DMS79 (cell line): ENCODE data around the gene PIWIL4.

Experiments
- DNase-seq: peaks from one replicate; lab custom pipeline; 2025; lab: John Stamatoyannopoulos, UW

The PIWIL4 gene

DNA sequence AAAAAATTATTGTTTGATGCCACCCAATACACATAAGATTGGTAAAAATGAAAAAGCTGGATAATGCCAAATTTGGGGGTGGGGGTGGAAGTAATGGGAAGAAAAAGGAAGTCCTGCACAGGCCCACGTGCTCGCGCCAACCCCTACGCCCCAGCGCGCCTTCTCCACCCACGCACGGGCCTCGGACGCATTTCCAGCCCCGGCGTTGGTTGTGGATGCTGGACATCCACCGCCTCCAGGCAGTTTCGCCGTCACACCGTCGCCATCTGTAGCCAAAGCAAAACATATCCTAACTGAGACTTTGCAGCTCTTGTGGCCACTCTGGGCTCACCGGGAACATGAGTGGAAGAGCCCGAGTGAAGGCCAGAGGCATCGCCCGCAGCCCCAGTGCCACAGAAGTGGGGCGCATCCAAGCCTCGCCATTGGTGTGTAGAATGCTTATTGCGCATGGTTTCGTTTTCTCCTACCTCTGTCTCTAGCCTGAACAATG lies at the start of gene PIWIL4:
PIWIL4 (plus strand) TSS at position 188 of the 490 bp plus-strand sequence; CDS start at position 339, 151 bp downstream.
- no peak for DNase-seq

DNA sequence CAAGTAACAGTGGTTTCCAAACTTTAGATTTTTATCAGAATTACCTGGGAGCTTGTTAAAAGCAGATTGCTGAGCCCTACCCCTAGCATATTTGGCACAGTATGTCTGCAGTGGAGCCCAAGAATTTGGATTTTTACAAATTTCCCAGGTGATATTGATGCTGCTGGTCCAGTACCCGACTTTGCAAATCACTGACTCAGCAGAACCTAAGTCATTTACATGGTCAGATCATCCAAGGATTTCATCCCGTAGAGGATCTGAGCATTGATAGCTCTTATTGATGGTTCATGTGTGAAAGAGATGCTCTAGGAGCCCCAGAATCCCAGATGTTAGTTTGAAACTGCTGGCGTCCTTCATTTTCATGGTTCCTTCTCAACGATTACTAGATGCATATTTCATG lies 48.9 kb upstream of the PIWIL4 start:
- DNase-seq, result no peak

DNA sequence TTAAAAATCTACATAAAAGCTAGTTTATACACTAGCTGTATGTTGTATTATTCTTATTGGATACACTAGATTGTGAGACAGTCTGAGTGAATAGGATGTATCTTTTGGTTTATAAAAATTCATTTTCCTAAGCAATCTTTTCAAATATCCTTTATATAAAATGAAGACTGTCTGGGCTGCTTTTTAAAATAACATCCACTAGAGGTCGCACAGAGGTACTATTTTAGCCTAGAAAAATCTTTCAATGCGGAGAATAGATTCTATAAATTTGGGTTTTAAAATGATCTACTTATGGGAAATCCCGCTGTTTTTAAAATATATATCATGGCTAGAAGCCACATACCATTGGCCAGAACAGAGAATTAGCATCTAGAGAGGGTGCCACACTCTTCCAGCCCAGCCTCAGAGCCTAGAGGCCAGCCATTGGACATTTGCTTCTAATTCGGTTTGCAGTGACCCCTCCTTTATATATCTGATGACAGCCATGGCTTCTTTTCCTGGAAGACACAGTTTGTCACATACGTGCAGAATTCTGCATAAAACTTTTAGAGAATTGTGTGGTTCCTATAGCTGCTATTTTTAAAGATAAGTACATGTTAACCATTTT lies 47.6 kb upstream of the PIWIL4 start:
- no peak for DNase-seq

DNA sequence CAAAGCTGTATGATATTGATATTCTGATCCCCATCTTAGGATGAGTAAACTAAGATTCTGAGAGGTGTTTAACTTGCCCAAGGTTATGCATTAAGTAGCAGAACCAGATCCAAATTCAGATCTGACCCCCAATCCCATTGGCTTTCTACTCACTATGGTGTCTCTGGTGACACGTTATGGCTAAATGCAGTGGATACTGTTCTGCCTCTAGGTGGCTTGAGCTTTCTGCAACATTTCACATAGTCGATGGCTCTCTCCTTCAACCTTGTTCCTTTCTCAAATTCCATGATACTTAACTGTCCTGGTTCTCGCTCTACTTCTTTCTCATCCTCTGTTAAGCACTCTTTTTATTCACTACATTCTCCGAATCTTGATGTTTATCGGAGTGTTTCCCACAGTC lies 45.5 kb upstream of the PIWIL4 start:
- no peak for DNase-seq

DNA sequence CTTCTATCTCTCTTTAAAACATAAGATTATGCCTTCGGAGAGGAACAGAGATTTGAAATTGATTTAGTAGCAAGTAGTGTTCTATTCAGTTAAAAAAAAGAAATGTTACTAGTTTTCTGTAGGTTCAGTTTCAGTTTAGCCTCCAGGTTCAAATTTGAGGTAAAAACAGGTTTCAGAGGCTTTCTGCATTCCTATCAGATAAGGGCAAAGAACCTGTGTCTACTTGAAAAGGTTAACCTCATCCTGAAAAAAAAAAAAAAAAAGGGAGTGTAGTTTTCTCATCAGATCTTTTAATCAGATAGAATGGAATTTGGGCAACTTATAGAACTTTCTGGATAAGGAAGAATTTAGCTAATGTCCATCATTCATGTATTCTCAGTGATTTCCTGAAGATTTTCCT lies 42.8 kb upstream of the PIWIL4 start:
- DNase-seq, result no peak

DNA sequence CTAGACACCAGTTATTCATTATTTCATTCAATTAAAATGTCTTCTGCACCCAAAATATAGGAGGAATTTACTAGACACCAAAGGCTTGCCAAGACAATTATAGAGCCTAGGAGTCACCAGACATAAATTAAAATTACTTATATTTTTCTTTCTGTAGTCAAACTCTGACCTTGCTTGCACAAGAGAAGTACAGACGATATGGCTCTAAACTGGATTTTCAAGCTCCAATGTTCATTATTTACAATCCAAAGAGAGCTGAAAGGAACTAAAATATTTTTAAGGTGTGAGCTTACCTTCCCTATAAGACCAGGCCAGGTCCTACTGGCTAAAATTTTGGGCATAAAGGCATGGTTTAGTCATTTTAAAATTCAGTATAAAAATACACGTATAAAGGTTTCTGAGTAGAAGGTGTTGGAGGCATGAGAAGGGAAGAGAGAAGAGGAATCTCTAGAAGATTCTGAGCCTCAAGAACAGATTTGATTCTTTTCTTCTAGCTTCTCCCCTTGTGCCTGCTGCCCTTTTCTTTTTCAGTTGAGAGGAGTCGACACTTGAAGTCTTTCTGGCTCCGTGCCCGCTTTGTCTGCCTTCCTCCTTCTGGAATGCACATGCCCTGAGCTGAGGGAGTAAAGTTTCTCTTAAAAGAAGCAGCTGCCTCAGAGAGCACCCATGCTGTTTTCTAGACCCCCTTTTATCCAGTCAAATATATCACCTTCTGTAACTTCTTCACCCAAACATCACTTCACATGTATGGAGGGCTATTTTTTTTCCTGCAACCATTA lies 41.4 kb upstream of the PIWIL4 start:
- DNase-seq, result peak; percentile 85

DNA sequence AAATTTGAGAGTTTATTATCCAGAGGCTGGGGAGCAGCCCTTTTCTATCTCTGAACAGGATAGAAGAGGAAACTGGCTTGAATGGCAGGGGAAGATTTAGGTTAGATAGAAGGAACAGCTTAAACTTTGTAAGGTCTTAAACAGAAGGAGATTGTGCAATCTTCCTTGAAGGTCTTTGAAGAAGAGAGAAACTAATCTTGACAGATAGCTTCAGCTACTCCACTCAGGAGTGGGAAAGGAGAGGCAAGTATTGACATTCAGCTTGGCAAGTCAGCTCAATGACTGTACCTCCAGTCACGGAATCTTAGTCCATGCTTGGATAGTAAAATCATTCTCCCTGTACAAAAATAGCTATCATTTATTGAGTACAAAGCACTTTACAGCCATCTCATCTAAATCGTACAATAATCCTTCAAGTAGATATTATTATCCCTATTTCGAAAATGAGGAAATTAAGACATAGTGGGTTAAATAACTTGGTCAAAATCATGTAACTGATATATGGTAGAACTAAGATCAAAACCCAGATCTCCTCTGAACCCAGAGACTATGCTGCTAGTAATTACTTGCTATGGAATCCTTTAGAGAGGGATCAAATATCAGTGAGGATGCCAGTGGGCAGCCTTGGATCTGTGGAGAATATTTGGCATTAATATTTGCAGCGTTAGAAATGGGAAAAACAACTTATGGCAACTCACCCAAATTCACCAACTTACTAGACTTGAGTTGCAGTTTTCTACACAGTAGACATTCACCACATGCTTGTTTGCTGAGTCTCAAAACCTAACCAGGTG lies 40.3 kb upstream of the PIWIL4 start:
- no peak for DNase-seq

DNA sequence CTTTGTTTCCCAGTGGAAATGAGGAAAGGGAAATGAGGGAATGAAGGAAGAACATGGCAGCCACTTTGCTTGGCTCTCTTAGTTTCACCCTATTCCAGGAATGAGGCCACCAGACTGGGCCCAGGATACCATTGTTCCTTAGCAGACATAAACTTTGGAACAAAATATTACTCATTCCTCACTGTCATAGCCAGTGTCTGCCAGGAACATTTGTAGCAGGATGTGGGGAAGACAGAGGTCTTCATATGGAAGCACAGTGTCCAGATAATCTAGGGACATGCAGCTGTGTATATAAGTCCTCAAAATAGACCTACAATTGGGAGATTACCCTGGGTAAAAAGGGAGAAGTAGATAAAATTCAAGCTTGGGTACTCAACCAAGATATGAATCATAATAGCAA lies 38.6 kb upstream of the PIWIL4 start:
- DNase-seq, result no peak

DNA sequence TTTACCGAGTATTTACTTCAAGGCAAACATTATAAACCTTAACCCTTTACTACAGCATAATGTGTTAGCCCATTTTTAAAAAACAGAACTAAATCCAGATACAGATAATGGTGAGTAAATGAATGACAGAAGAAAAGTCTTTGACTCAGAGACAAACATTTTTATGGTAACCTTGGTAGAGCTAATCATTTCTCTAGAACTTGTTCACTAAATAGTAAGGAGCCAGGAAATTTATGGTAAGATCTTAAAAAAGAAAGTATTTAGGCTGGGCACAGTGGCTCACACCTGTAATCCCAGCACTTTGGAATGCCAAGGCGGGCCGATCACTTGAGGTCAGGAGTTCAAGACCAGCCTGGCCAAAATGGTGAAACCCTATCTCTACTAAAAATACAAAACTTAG lies 35.0 kb upstream of the PIWIL4 start:
- DNase-seq, result no peak

DNA sequence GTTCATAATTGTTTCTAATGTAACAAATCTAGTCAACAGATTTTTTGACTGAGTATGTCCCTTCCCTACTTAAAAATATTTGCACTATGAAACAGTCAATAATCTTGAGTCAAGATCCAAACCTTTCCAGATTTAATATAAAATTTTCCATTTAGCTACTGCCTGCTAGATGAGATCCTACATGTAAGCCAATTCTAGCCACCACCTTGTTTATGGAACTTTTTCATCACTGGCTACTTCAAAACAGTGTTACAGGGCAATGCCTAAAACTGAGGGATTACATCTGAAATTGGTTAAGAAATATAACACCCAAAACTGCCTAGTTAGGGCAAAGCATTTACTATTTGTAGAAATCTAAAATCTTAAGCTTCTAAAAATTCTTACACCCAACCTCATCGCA lies 34.0 kb upstream of the PIWIL4 start:
- no peak for DNase-seq

DNA sequence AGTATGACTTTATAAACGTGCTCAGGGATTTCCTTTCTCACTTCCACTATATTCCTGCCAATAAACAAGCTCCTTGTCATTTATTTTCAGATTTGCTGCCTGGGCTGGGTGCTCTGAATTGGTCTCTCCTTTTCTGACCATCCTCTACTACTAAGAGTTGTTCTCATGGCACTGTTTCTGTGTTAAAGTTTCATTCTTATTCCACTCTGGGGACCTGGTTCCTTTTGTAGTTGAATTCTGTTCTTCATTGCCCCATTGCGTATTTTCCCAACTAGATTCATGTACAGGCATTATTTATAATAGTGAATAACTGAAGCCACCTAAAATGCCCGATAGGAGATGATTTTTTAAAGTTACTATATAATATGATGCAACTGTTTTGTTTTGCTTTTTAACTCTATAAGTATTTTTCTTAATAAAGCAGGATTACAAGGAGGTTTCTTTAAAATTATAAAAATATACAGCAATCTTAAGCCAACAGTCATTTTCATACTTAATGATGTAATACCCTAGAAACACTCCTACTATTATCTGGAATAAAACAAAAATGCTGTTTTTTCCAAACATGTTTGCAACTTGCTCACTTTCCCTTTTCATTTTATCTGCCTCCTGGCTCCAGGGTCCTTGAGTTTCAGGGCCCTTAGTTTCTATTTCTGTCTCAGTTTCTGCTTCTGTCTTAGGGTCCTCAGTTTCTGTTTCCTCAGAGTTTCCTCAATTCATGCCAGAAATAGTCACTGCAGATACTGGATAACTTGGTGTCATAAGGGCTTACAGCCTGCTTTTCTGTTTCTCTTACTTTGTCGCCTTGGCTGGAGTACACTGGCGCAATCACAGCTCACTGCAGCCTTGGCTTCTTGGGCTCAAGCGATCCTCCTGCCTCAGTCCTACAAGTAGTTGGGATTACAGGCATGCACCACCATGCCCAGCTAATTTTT lies 33.2 kb upstream of the PIWIL4 start:
- DNase-seq, result no peak

DNA sequence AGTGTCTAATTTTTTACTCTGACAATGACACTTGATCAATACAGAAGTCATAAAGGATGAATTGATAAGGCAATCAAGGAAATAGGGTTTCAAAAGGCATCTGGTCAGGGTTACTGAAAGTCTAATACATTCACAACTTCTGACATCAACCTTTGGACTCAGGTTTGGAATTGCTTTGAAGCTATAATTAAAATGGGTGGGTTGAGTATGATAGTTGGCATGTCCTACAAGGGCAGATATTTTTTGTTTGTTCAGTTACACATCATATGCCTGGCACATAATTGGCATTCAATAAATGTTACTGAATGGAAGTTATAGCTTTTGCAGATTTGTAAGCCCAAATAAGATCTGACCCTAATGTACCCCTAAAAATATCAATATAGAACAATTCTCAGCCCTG lies 30.8 kb upstream of the PIWIL4 start:
- no peak for DNase-seq

DNA sequence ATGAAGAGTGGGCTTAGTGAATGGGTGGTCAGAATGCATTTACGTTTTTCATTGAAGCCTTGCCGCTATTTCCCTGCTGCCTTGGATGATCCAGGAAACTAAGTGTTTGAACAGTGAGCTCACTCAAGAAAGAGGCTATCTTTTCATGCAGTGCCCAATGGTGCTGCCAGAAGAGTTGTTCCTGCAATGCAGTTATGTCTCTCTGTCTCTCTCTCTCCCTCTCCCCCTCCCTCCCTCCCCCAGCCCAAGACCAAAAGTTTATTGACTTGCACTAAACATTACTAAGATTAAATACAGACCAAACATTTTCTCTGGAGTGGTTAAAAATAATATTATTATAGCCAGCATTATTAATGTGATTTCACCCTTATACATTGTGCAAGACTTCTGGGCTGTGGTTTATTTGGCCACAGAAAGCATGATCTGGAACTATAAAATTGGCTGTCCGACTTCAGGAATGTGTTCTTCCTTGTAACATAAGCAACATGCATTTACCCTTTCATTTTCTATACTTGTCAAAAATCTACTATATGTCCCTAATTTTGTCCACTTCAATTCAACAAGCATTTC lies 30.1 kb upstream of the PIWIL4 start:
- no peak for DNase-seq

DNA sequence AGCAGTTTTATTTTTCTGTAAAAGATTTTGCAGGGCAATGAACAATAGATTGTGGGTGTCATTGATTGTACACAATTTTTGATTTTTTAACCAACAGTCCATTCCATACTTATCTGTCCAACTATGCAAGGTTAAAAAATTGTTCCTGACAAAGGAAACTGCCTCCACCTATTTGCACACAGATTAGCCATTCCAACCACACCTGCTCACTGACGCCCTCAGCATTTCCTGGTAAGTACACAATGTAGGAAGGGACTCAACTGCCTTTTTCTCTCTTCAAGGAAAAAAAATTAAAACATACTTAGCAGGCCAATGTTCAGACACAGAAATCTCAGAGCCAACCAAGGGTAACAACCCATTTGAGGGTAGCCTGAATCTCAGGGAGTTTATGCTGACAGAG lies 27.7 kb upstream of the PIWIL4 start:
- DNase-seq, result no peak

DNA sequence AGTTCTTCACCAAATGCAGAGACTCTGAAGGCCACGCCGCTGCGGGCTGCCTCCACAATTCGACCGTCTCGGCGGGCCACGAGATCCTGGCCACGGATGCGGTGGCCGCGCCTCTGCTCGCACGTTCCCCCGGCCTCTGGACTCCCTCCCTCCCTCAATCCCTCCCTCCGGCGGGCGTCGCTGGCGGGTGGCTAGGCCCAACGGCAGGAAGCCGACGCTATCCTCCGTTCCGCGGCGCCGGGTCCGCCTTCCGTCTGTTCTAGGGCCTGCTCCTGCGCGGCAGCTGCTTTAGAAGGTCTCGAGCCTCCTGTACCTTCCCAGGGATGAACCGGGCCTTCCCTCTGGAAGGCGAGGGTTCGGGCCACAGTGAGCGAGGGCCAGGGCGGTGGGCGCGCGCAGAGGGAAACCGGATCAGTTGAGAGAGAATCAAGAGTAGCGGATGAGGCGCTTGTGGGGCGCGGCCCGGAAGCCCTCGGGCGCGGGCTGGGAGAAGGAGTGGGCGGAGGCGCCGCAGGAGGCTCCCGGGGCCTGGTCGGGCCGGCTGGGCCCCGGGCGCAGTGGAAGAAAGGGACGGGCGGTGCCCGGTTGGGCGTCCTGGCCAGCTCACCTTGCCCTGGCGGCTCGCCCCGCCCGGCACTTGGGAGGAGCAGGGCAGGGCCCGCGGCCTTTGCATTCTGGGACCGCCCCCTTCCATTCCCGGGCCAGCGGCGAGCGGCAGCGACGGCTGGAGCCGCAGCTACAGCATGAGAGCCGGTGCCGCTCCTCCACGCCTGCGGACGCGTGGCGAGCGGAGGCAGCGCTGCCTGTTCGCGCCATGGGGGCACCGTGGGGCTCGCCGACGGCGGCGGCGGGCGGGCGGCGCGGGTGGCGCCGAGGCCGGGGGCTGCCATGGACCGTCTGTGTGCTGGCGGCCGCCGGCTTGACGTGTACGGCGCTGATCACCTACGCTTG lies 23.2 kb upstream of the PIWIL4 start, which contains the start of gene FUT4:
FUT4 (plus strand) TSS at position 227 of the 951 bp plus-strand sequence; CDS start at position 440, 213 bp downstream.
- peak; percentile 83 for DNase-seq

DNA sequence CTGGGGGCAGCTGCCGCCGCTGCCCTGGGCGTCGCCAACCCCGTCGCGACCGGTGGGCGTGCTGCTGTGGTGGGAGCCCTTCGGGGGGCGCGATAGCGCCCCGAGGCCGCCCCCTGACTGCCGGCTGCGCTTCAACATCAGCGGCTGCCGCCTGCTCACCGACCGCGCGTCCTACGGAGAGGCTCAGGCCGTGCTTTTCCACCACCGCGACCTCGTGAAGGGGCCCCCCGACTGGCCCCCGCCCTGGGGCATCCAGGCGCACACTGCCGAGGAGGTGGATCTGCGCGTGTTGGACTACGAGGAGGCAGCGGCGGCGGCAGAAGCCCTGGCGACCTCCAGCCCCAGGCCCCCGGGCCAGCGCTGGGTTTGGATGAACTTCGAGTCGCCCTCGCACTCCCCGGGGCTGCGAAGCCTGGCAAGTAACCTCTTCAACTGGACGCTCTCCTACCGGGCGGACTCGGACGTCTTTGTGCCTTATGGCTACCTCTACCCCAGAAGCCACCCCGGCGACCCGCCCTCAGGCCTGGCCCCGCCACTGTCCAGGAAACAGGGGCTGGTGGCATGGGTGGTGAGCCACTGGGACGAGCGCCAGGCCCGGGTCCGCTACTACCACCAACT lies 22.4 kb upstream of the PIWIL4 start:
- DNase-seq, result peak; percentile 19

DNA sequence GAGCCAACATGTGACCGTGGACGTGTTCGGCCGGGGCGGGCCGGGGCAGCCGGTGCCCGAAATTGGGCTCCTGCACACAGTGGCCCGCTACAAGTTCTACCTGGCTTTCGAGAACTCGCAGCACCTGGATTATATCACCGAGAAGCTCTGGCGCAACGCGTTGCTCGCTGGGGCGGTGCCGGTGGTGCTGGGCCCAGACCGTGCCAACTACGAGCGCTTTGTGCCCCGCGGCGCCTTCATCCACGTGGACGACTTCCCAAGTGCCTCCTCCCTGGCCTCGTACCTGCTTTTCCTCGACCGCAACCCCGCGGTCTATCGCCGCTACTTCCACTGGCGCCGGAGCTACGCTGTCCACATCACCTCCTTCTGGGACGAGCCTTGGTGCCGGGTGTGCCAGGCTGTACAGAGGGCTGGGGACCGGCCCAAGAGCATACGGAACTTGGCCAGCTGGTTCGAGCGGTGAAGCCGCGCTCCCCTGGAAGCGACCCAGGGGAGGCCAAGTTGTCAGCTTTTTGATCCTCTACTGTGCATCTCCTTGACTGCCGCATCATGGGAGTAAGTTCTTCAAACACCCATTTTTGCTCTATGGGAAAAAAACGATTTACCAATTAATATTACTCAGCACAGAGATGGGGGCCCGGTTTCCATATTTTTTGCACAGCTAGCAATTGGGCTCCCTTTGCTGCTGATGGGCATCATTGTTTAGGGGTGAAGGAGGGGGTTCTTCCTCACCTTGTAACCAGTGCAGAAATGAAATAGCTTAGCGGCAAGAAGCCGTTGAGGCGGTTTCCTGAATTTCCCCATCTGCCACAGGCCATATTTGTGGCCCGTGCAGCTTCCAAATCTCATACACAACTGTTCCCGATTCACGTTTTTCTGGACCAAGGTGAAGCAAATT lies 21.7 kb upstream of the PIWIL4 start:
- DNase-seq, result no peak

DNA sequence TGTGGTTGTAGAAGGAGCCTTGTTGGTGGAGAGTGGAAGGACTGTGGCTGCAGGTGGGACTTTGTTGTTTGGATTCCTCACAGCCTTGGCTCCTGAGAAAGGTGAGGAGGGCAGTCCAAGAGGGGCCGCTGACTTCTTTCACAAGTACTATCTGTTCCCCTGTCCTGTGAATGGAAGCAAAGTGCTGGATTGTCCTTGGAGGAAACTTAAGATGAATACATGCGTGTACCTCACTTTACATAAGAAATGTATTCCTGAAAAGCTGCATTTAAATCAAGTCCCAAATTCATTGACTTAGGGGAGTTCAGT lies 21.1 kb upstream of the PIWIL4 start:
- no peak for DNase-seq

DNA sequence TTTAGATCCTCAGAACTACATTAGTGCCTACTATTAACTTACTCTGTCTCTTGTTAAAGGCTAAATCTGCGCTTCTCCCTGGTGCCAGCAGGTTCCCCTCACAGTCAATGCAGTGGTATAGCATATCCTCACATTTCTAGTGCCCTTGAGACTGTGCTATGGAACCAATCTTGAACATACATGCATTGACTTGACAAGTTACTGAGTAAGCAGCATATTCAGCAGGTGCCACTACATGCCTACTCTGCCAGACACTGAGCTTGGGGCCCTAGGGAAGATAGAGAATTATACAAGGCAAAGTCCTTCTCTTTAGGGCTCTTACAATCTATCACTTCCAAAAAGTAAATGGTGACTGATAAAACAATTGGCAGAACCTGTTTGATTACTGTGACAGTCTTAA lies 20.3 kb upstream of the PIWIL4 start:
- peak; percentile 53 for DNase-seq
